Activated CD4-positive, alpha-beta T cell treated with anti-CD3 and anti-CD28 coated beads, Interleukin-2, amount 50 U/mL, for 16 hours (primary cell): ENCODE results near the gene FBXO44.

Experiments
- DNase-seq: peaks from one replicate; pipeline ENCODE4 v3.0.0-alpha.2; 2020

Gene FBXO44

DNA sequence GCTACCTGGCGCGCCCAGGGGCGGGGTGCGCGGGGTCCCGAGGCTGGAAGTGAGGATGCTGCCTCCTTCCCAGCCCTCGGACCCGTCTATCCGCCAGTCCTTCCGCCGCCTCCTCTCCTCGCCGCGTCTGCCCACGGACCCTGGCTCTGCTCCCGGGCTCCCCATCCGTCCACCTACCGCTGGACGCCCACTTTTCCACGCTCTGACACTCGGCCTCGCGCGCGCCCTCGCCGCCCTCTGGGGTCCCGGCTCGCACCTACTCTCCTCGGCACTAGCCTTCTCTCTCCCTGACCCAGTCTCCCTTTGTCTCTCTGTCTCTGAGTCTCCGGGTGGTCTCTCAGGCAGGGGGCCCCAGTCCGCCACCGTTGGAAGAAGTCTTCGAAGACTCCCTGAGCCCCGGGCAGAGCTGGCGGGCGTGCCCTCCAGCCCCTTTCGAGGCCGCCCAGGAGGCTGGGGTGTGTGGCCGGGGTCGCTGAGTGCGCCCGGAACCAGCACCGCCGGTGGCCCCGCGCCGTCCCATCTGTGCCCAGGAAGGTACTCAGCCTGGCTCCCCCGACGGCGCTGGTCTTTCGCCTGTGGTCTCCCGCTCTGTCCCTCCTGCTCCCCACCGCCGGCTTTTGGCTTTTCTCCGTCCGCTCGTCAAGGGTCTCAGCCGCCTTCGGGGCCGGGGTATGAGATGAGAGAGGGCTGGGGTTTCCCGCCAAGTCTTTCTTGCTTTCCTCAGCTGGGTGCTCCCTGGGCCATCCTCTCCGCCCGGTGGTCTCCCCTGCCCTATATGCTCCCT, 37.4 kb downstream of the FBXO44 start:
- DNase-seq = no peak

GRCh38 chr1:11693024-11693590, 38.4 kb downstream of the FBXO44 start:
- peak; percentile 60 for DNase-seq

GRCh38 chr1:11693917-11694316, 39.2 kb downstream of the FBXO44 start:
- DNase-seq = no peak

DNA sequence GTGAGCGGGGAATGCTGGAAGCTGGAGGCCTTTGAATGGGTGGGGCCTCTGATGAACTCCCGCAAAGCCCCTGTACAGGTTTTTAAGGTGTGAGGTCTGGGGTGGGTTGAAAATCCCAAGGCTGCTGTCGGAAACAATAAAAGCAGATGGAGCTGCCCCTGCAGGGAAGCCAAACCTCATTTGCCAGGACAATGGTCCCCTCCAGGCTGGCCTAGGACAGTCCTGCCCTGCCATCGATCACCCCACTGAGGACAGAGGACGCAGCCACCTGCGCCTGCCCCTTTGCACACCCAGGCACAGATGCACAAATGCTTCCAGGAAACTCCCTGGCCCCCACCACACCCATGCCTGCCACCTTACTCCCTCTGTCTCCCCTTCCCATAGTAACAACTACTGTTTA, 41.2 kb downstream of the FBXO44 start:
- DNase-seq = no peak

GRCh38 chr1:11697188-11697892, 42.7 kb downstream of the FBXO44 start:
- no peak for DNase-seq

GRCh38 chr1:11697893-11698210, 43.2 kb downstream of the FBXO44 start:
- no peak for DNase-seq

GRCh38 chr1:11700601-11701467, 46.2 kb downstream of the FBXO44 start:
- DNase-seq = no peak

DNA sequence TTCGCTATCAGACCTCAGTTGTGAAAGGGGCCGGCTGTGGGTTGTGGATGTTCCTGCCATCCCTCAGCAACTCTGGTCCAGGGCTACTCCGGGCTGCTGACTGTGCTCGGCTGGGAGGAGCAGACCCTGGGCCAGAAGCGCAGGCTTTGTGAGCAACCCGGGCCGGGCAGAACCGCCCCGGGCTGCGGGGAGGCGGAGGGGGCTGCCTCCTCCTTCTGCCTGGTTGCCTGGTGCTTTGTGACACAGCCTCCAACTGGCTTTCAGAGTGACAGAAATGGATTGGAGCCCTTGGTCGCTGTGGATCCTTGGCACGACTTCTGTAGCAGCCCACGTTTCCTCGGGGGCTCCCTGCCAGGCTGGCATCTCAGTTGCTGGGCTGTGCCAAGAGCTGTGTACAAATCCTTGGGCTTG, 46.9 kb downstream of the FBXO44 start:
- DNase-seq = no peak

GRCh38 chr1:11701981-11702803, 47.5 kb downstream of the FBXO44 start:
- DNase-seq = no peak

- DNase-seq = no peak
These were observed 48.9 kb downstream of the FBXO44 start for GRCh38 chr1:11703357-11704193.

DNA sequence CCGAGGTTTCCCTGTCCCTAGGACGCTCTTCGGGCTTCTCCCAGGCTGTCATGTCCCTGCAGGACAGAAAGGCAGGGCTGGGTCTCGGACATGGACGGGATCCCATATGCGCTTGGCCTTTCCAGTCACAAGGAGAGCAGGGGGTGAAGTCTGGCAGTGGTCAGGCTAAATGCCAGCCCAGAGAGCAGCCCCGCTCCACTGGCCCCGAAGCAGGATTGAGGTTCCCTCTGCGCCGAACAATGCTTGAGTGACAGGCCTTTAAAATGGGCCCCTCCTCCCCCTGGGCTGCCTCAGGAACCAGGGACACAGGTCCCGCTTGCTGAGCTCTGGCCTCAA, 49.5 kb downstream of the FBXO44 start:
- DNase-seq = no peak

DNA sequence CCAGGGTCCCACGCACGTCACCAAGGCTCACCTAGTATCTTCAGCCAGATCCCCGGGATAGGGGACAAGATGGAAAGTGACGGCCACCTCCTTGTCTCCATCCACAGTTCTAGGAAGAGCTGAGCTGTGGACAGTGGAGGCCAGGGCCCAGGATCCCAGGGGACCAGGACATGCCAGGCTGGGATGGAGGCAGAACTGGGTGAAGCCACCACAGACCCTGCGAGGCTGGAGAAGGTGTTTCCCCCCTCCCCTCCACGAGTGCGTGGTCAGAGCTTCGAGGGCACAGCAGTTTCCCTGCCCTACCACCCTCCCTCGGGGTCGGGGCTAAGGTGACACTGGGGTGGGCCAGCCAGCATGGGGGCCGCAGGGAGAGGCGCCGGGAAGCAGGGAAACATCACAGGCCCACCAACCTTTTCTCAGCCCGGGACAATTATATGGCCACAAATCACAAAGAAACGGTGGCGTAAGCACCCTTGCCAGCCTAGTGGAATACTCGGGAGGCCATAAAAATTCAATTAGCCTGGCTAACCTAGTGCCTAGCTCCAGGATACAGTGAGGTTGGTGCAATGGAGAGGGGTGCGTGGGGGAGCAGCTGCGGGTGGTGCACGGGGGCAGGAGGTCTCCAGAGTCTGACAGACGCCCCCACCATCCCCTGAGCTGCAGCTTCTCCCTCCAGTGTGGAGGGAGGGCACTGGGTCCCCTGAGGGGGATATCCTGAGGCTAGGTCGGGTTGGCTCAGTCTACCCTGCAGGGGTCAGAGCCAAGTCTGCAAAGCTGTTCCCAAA, 50.2 kb downstream of the FBXO44 start:
- DNase-seq = no peak

GRCh38 chr1:11705596-11705995, 50.9 kb downstream of the FBXO44 start:
- DNase-seq = no peak

GRCh38 chr1:11706292-11706691, 51.6 kb downstream of the FBXO44 start:
- no peak for DNase-seq

GRCh38 chr1:11707621-11708276, 53.1 kb downstream of the FBXO44 start:
- no peak for DNase-seq

GRCh38 chr1:11708554-11709350, 54.1 kb downstream of the FBXO44 start:
- no peak for DNase-seq

DNA sequence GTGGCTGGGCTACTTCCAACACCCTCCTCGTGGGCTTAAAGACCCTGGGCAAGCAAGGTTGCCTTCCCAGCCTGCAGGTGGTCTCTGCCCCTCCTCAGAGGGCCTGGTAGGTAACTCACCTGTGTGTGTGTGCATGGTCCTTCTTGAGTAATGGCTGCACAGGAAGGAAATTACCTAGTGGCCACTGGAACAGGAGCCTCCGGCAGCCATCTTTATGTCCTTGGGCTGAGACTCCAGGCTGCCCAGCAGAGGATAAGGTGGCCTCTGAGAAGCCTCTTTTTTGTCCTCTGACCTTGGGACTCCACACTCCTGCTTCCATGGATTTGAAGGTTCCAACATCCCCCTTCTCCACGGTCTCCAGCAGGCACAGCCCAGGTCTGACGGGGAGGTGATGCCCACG, 56.8 kb downstream of the FBXO44 start:
- no peak for DNase-seq

DNA sequence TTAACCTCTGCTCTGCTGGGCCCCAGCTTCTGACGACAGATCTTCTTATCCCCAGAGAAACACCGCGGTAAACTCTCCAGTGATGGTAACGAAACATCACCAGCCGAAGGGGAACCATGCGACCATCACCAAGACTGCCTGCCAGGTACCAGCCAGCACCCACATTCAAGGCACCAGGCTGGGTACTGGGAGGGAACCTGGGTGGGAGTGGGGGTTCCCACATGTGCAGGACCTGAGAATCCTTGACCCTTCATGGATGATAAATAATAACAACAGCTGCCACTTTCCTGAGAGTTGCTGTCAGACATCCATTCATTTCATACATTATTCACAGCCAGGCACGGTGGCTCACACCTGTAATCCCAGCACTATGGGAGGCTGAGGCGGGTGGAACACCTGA, 57.6 kb downstream of the FBXO44 start:
- DNase-seq = no peak
